ENCODE results near the gene ZPBP. TPM values are rescaled to one million over a fixed set of nuclear protein-coding genes. Genes with fewer than 3 reads are reported as not detected.

Gene ZPBP
- polyA plus RNA-seq, 2 of the 4 experiments (the other 2 are of a cell fraction): not detected

GRCh38 chr7:49980465-49980864 is 112.6 kb downstream of the ZPBP start:
- no peak for DNase-seq (ENCODE audit: low read depth in 1 of 2, low spot score in 1 of 2)
- no peak overlapping the region for H3K4me2 ChIP-seq
- no peak for FAIRE-seq
- POLR2A ChIA-PET: no interaction called here
- 8% methylated on average over 9 of the region's 9 CpGs for WGBS (ENCODE audit: missing lambda C conversion rate)
- CTCF ChIA-PET: no interaction called here
- no peak overlapping the region for H3K27ac ChIP-seq
- no peak overlapping the region for H3K4me3 ChIP-seq
- no peak for ATAC-seq
- no peak for TF ChIP-seq JUNB (IDR thresholded peaks at IDR 0.05)
- no peak for TF ChIP-seq POLR2A (IDR thresholded peaks at IDR 0.05; ENCODE audit: low read length)
- no peak for TF ChIP-seq EHF (CRISPR knock-in tag; IDR thresholded peaks at IDR 0.05)
- no peak for TF ChIP-seq PHF8 (IDR thresholded peaks at IDR 0.05; ENCODE audit: borderline replicate concordance, low read depth)
- TF ChIP-seq EHMT2 (IDR thresholded peaks at IDR 0.05; ENCODE audit: low read depth): no peak
- TF ChIP-seq HOXB5 (CRISPR knock-in tag; IDR thresholded peaks at IDR 0.05): no peak
- TF ChIP-seq RAD21 (conservative IDR thresholded peaks at IDR 0.05 in 1 of 2, IDR thresholded peaks at IDR 0.05 in 1 of 2): no peak
- no peak for TF ChIP-seq SREBF2 (IDR thresholded peaks at IDR 0.05)
- TF ChIP-seq, protein P1, sequence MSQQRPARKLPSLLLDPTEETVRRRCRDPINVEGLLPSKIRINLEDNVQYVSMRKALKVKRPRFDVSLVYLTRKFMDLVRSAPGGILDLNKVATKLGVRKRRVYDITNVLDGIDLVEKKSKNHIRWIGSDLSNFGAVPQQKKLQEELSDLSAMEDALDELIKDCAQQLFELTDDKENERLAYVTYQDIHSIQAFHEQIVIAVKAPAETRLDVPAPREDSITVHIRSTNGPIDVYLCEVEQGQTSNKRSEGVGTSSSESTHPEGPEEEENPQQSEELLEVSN (IDR thresholded peaks at IDR 0.05; ENCODE audit: borderline replicate concordance, low read depth): no peak
- no peaks in the 10 kb centered on the region for H3K4me1 ChIP-seq
- no peaks in the 10 kb centered on the region for H3K9me3 ChIP-seq

- TF ChIP-seq, protein P2, sequence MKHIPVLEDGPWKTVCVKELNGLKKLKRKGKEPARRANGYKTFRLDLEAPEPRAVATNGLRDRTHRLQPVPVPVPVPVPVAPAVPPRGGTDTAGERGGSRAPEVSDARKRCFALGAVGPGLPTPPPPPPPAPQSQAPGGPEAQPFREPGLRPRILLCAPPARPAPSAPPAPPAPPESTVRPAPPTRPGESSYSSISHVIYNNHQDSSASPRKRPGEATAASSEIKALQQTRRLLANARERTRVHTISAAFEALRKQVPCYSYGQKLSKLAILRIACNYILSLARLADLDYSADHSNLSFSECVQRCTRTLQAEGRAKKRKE (CRISPR knock-in tag; IDR thresholded peaks at IDR 0.05; ENCODE audit: low read depth): no peak
- TF ChIP-seq MYC (IDR thresholded peaks at IDR 0.05; ENCODE audit: borderline replicate concordance, low read length) (no peak), ZNF302 (CRISPR knock-in tag; IDR thresholded peaks at IDR 0.05) (no peak), FOSB (CRISPR knock-in tag; IDR thresholded peaks at IDR 0.05) (no peak), CTCF (IDR thresholded peaks at IDR 0.05) (no peak), EHMT2 (IDR thresholded peaks at IDR 0.05; ENCODE audit: low read depth) (no peak)
- TF ChIP-seq, protein P3, sequence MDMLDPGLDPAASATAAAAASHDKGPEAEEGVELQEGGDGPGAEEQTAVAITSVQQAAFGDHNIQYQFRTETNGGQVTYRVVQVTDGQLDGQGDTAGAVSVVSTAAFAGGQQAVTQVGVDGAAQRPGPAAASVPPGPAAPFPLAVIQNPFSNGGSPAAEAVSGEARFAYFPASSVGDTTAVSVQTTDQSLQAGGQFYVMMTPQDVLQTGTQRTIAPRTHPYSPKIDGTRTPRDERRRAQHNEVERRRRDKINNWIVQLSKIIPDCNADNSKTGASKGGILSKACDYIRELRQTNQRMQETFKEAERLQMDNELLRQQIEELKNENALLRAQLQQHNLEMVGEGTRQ (IDR thresholded peaks at IDR 0.05): no peak
- TF ChIP-seq, protein P4, sequence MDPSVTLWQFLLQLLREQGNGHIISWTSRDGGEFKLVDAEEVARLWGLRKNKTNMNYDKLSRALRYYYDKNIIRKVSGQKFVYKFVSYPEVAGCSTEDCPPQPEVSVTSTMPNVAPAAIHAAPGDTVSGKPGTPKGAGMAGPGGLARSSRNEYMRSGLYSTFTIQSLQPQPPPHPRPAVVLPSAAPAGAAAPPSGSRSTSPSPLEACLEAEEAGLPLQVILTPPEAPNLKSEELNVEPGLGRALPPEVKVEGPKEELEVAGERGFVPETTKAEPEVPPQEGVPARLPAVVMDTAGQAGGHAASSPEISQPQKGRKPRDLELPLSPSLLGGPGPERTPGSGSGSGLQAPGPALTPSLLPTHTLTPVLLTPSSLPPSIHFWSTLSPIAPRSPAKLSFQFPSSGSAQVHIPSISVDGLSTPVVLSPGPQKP (IDR thresholded peaks at IDR 0.05; ENCODE audit: low read depth, low read length): no peak
- 14% methylated on average over 1 of the region's 1 CpG for WGBS (ENCODE audit: missing lambda C conversion rate)
- Histone ChIP-seq H3K9me3 (no peaks in the 10 kb centered on the region), H3K4me3 (no peak overlapping the region), H3K27ac (no peak overlapping the region), H3K4me2 (no peak overlapping the region), H3K4me1 (no peaks in the 10 kb centered on the region)
- ATAC-seq (no peak), FAIRE-seq (no peak), DNase-seq (ENCODE audit: low read depth in 1 of 2, low spot score in 1 of 2) (no peak)
- ChIA-PET POLR2A (no interaction called here), CTCF (no interaction called here)
These were observed 116.8 kb downstream of the ZPBP start for GRCh38 chr7:49976238-49976637.

GRCh38 chr7:49974035-49974434 is 119.0 kb downstream of the ZPBP start:
- no peak for FAIRE-seq
- Histone ChIP-seq H3K4me3 (no peak overlapping the region), H3K4me2 (no peak overlapping the region), H3K9me3 (no peaks in the 10 kb centered on the region), H3K27ac (no peak overlapping the region), H3K4me1 (no peaks in the 10 kb centered on the region)
- DNase-seq (ENCODE audit: low read depth in 1 of 2, low spot score in 1 of 2): no peak
- ChIA-PET CTCF (interaction anchor here (0.7 kb wide), 1 partner anchor 385 kb away, joined by 3 read pairs; no protein-coding TSS in a partner anchor), POLR2A (no interaction called here)
- 2% methylated on average over 1 of the region's 1 CpG for WGBS (ENCODE audit: missing lambda C conversion rate)
- ATAC-seq: no peak
- no peak for TF ChIP-seq GATA3 (IDR thresholded peaks at IDR 0.05; ENCODE audit: borderline replicate concordance)
- TF ChIP-seq RARB (CRISPR knock-in tag; IDR thresholded peaks at IDR 0.05): no peak
- TF ChIP-seq PBX3 (IDR thresholded peaks at IDR 0.05): no peak
- no peak for TF ChIP-seq ZC3H11A (IDR thresholded peaks at IDR 0.05)
- TF ChIP-seq, protein P1 (IDR thresholded peaks at IDR 0.05; ENCODE audit: borderline replicate concordance, low read depth): no peak
- no peak for TF ChIP-seq RFX5 (IDR thresholded peaks at IDR 0.05)
- no peak for TF ChIP-seq JUNB (IDR thresholded peaks at IDR 0.05)
- no peak for TF ChIP-seq SMC3 (IDR thresholded peaks at IDR 0.05)
- TF ChIP-seq CTCF (IDR thresholded peaks at IDR 0.05): no peak
- TF ChIP-seq MAZ (IDR thresholded peaks at IDR 0.05; ENCODE audit: borderline replicate concordance, low read depth, low read length): no peak
- TF ChIP-seq ZSCAN20 (CRISPR knock-in tag; IDR thresholded peaks at IDR 0.05): no peak
- no peak for TF ChIP-seq CHD4 (IDR thresholded peaks at IDR 0.05; ENCODE audit: borderline replicate concordance)

All from A549 (cell line).